Epidermal melanocyte (primary cell): ENCODE measurements around the gene RCVRN.

Experiments
- DNase-seq: peaks from one replicate; pipeline ENCODE4 v3.0.0; 2011; ENCODE audit warnings: low spot score; ENCODE audit not compliant: insufficient read length

The RCVRN gene

DNA sequence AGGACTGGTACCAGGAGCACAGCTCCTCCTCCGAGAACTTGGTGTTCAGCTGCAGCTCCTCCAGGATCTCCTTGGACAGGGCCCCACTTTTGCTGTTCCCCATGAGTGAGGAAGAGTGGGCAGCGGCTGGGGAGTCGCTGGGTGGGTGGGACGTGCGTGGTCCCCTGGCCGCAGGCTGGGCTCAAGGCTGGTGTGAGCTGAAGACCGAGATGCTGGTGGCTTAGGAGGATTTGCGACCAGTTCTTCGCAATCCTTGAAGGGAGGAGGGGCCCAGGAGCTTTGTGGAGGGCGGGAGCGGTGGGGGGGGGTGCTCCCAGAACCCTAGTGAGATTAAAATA lies at the start of gene RCVRN:
RCVRN (minus strand) TSS at position 194 of the 338 bp plus-strand sequence; CDS start at position 103, 91 bp downstream.
- DNase-seq, result no peak

DNA sequence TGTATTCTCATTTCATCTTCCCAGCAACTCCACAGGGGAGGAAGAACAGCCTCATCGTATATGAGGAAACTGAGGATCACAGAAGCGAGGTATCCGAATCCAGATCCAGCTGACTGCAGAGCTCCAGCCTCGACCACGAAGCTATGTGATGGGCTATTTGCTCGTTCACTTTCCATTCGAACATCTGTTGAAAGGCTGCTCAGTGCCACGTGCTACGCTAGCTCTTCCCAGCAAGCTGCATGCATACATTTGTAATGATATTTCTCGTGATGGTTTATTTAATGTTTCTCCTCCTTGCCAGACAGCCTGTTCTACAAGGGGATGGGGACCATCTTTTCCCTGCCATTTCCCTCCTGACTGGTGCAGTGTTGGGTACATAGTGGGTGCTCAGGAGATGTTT lies 48.4 kb upstream of the RCVRN start:
- DNase-seq, result no peak

GRCh38 chr17:9951803-9952202 lies 46.7 kb upstream of the RCVRN start:
- DNase-seq, result no peak

GRCh38 chr17:9948928-9949327 lies 43.9 kb upstream of the RCVRN start:
- no peak for DNase-seq

DNA sequence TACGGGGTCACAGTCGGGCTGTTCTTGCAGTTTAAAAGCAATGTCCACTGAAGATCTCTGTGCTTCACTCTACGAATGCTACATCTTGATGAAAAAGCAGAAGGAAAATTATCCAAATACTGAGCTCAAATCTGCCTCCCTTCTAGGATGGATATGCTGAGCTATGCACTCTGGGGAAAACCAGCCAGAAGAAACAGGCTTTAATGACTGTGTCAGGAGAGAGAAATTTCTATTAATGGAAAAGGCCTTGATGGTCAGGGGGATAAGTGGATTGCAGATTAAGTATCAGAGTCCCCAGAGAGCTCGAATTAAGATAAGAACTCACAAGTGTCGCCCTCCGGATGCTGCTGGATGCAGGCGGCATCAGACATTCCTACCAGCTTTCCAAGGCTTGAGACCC lies 39.6 kb upstream of the RCVRN start:
- no peak for DNase-seq

DNA sequence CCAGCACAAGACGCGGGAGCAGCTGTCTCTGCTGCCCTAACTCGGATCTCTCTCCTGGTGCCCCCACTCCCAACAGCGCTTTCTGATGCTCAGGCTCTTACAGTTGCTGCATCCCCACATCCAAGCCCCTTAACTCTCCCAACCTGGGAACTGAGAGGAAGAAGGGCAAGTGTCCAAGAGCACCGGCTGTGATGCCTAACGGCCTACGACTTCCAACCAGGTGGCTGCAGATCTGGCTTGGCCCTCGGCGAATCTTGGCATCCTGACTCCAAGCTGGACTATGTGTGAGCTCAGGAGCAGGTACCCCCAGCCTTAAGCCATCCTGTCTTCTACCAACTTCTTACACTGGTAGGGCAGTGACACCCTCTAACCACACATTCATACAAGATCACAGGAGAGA lies 38.3 kb upstream of the RCVRN start:
- no peak for DNase-seq

DNA sequence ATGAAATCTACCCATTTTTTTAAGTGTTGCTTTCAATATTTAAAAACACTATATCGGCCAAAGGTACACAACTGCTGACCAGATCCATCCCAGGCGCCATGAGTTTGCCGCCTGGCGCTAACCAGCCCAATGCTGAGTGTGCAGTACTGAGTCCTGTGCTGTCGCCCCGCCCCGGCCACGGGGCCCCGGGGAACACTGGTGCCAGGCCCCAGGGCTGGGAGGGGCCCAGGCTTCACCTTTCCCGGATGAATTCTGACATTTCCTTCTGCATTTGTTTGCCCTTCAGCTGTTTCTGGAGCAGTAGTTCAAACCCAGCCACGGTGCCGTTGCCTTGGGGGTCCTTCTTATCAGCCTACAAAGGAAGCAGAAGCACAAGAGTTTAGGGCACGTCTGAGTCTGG lies 37.8 kb upstream of the RCVRN start:
- no peak for DNase-seq

DNA sequence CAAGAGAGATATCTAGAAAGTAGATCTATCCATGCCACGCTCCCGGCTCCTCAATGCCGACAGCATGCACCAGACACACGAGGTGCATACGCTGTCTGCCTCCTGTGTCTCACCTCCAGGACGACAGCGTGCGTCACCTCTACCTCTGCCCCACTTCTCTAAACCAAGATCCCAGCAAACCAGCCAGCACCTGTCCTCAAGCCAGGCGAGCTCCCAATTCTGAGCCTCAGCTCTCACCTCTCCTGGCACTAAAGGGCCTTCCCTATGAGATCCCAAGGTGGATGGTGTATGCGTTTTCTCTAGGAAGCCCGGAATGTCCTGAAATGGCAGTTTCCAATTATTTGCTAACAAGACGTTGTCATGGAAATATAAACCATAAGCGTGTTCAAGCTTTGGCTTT lies 36.2 kb upstream of the RCVRN start:
- DNase-seq, result no peak

DNA sequence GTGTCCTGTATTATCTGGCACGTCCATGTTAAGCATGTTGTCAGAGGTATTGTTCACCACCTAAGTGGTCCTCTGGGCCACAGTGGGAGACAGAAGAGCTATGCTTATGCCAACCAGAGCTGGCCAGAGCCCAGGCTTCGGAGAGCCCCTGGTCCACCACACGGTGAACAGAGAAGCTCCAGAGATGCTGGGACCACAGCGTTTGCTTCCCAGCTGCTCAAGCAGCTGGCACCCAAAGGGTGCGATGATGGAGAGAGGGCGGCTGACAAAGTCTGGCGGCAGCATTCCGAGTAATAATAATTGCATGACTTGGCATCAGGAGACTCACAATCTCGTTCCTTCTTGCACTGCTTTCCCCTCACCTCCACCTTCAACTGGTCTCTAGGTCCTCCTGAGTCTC lies 35.8 kb upstream of the RCVRN start:
- DNase-seq, result no peak

GRCh38 chr17:9938764-9939163 lies 33.7 kb upstream of the RCVRN start:
- DNase-seq, result no peak

- no peak for DNase-seq
Observed at GRCh38 chr17:9937901-9938300, 32.8 kb upstream of the RCVRN start.

- DNase-seq, result peak; percentile 58
Observed at GRCh38 chr17:9937241-9937761, 32.2 kb upstream of the RCVRN start.

DNA sequence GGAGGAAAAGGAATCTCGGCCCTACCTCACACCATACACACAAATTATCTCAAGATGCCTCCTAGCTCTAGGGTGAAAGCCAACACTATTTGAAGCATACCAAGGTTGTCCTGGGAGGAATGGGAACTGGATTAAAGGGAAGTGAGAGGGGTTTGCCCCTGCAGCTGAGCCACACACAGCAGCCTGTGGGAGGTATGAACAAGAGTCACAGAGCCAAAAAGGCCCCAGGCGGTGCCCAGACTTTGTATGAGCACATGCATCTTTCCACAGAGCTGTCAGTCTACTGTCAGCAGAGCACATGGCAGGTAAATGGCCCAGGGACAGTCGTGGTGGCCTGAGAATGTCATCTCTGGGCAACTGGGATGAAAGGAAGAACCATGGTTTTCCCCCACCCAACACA lies 31.0 kb upstream of the RCVRN start:
- DNase-seq, result no peak

DNA sequence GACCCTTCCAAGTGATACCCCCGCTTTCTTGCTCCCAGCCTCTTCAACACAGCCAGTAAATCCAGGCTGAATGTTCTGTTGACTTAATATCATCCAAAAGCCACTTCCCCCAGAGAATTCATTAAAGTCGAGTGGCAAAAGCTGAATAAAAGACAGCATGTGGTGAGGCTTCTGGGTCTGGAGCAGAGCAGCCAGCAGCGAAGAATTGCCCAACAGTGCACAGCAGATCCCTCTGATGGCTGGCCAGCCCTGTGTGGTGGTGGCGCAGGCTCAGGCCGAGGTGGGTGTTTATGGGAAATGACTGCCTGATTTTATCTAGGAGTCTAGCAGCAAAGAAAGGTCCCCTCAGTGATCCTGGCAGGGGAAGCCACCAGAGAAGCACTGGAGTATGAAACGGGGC lies 30.3 kb upstream of the RCVRN start:
- DNase-seq, result no peak

DNA sequence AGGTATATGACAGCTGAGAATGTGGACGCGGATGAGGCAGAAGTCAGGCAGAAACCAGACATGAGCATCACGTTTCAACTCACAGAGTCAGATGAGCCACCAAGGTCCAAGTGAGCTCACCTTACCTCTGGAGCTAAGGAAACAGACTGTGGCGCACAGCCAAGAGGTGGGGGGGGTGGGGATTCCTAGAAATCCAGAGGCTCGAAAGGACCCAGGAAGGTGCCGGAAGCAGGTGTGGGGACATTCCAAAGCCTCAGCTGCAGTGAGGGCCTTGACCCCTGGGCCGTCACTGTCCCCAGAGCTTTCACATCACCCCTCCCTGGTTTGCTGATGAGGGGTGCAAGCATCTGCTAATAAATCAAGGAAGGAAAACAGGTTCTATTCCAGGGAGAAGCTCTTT lies 29.3 kb upstream of the RCVRN start:
- no peak for DNase-seq

- no peak for DNase-seq
Observed at GRCh38 chr17:9932491-9932890, 27.4 kb upstream of the RCVRN start.

GRCh38 chr17:9931144-9931741 lies 26.2 kb upstream of the RCVRN start:
- DNase-seq, result no peak

GRCh38 chr17:9929871-9930270 lies 24.8 kb upstream of the RCVRN start:
- DNase-seq, result no peak

DNA sequence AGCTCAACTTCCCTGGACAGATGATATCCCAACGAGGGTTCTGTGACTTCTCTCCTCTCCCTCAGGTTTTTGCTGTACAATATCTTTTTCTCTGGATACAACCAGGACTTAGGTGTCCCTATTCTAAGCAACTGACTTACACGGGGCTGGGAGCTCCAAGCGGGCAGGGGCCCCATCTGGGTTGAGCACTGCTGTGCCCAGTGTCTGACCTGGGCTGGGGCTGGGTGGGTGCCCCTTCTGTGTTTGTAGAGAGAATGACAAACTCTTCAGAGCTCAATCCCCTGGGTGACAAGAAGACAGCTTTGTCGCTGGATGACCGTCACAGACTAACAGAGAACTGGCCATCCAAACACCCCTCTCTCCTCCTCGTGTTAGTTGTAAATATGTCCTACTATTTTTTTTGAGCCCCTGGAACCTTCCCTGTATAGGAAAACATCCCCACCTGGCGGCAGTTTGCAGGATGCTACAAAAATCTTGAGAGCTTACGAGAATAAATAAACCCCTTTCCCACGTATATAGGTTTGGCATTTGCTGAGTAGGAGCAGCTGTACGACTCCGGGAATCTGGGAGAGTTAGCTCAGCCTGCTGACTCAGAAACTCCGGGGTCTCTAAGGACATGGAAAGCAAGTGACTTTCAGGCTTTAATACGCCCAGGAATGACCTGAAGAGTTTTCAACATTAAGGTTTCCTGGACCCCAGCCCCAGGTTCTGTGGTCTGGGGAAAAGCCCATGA lies 23.7 kb upstream of the RCVRN start:
- DNase-seq, result no peak

DNA sequence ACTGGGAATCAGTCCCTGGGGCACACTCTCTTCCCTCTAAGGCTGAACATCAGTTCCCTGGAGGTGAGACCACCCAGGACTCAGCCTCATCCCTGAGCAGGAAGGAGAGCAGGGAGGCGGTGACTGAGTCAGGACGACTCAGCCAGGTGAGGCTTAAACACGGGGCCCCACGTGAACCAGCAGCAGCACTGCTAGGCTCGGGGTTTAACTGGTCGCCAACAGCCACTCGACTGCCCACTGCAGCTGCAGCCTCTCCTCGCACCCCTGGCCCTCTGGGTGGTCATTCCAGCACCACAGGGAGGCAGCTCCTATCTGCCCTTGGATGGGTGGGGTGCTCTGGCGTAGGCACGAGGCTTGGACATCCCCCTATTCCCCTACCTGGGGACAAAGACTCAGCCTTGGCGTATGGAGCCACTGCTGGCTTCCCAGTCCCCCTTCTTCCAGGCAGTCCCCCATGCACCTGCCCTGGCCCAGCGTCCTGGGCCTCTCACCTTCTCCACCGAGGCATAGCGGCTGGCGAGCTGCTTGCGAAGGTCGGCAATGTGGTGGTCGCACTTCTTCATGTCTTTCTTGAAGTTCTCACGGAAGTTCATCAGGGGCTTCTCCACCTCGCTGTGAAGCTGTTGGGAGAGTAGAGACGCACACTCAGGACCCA lies 21.2 kb upstream of the RCVRN start:
- DNase-seq, result no peak

GRCh38 chr17:9925457-9925856 lies 20.4 kb upstream of the RCVRN start:
- DNase-seq, result no peak

- DNase-seq, result peak; percentile 50
Observed at GRCh38 chr17:9924735-9925191, 19.7 kb upstream of the RCVRN start.
